BLaER1 (cell line): ENCODE measurements around the gene PLXNB3.

Experiments
- H3K27ac ChIP-seq: shearing (Covaris generic); formaldehyde crosslinking; 2 replicates; pipeline ENCODE4 v1.8.1; 2022
- H3K27me3 ChIP-seq: shearing (Covaris generic); formaldehyde crosslinking; 2 replicates; pipeline ENCODE4 v1.8.1; 2022
- H3K36me3 ChIP-seq: shearing (Covaris generic); formaldehyde crosslinking; 2 replicates; pipeline ENCODE4 v1.8.1; 2022
- H3K4me1 ChIP-seq: shearing (Covaris generic); formaldehyde crosslinking; 2 replicates; pipeline ENCODE4 v1.8.1; 2022
- H3K4me2 ChIP-seq: shearing (Covaris generic); formaldehyde crosslinking; 2 replicates; pipeline ENCODE4 v1.8.1; 2022
- H3K4me3 ChIP-seq: shearing (Covaris generic); formaldehyde crosslinking; 2 replicates; pipeline ENCODE4 v1.8.1; 2022
- H3K9ac ChIP-seq: shearing (Covaris generic); formaldehyde crosslinking; 2 replicates; pipeline ENCODE4 v1.8.1; 2022
- H3K9me3 ChIP-seq: shearing (Covaris generic); formaldehyde crosslinking; 2 replicates; pipeline ENCODE4 v1.8.1; 2022
- H4K20me1 ChIP-seq: shearing (Covaris generic); formaldehyde crosslinking; 2 replicates; pipeline ENCODE4 v1.8.1; 2022
- Cebpa-rat ChIP-seq: shearing (Covaris generic); IDR thresholded peaks from 2 replicates; pipeline ENCODE4 v1.8.1; 2022

The PLXNB3 gene

GRCh38 chrX:153750127-153750774 is 13.8 kb upstream of the PLXNB3 start:
- peaks cover 43% of the 10 kb centered on the region for H3K27me3 ChIP-seq
- no peak overlapping the region for H3K4me3 ChIP-seq

GRCh38 chrX:153755136-153755535 is 8.9 kb upstream of the PLXNB3 start:
- Histone ChIP-seq H4K20me1 (no peaks in the 10 kb centered on the region), H3K9me3 (peaks cover 16% of the 10 kb centered on the region), H3K27me3 (peaks cover 60% of the 10 kb centered on the region), H3K4me2 (no peak overlapping the region), H3K9ac (no peak overlapping the region), H3K4me3 (no peak overlapping the region), H3K27ac (no peak overlapping the region), H3K36me3 (no peaks in the 10 kb centered on the region), H3K4me1 (peaks cover 14% of the 10 kb centered on the region)
- no peak for TF ChIP-seq Cebpa-rat

More at GRCh38 chrX:153750127-153750774, 13.8 kb upstream of the PLXNB3 start:
- Histone ChIP-seq H4K20me1 (no peaks in the 10 kb centered on the region), H3K27ac (no peak overlapping the region), H3K9me3 (0 out of 2 replicates have a peak, but pooled peaks cover 2% of the 10 kb centered on the region), H3K9ac (no peak overlapping the region), H3K4me1 (peaks cover 13% of the 10 kb centered on the region), H3K4me2 (peak overlapping the region; percentile 14), H3K36me3 (no peaks in the 10 kb centered on the region)
- TF ChIP-seq Cebpa-rat, result no peak

DNA sequence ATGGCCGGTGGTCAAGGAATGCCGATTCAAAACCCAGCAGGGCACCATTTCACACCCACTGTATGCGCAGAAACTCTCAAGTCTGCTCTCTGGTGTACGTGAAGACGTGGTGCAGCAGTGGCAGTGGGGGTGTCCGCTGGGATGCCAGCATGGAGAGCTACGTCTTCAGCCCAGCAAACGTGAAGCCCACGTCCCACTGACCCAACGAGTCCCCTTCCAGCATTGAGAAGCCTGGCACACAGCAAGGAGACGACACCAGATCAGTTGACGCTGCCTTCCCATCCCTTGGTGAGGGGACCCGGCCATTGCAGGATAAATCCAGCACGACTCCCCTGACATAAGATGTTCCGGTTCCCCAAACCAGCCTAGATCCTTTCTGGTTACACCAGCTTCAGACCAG is 2.2 kb upstream of the PLXNB3 start:
- Histone ChIP-seq H3K4me1 (peaks cover 50% of the 10 kb centered on the region), H3K4me2 (no peak overlapping the region), H3K9ac (no peak overlapping the region), H4K20me1 (peaks cover 37% of the 10 kb centered on the region), H3K4me3 (no peak overlapping the region), H3K27ac (no peak overlapping the region), H3K36me3 (no peaks in the 10 kb centered on the region), H3K27me3 (peaks cover 53% of the 10 kb centered on the region), H3K9me3 (no peaks in the 10 kb centered on the region)
- no peak for TF ChIP-seq Cebpa-rat

- H3K36me3 ChIP-seq, result no peaks in the 10 kb centered on the region
- peaks cover 44% of the 10 kb centered on the region for H3K27me3 ChIP-seq
- H3K9me3 ChIP-seq, result no peaks in the 10 kb centered on the region
- H3K27ac ChIP-seq, result no peak overlapping the region
- no peak overlapping the region for H3K4me2 ChIP-seq
- peaks cover 37% of the 10 kb centered on the region for H4K20me1 ChIP-seq
- peaks cover 58% of the 10 kb centered on the region for H3K4me1 ChIP-seq
- H3K4me3 ChIP-seq, result no peak overlapping the region
- no peak overlapping the region for H3K9ac ChIP-seq
- TF ChIP-seq Cebpa-rat, result no peak
Measured at GRCh38 chrX:153762626-153763173, 1.3 kb upstream of the PLXNB3 start.

DNA sequence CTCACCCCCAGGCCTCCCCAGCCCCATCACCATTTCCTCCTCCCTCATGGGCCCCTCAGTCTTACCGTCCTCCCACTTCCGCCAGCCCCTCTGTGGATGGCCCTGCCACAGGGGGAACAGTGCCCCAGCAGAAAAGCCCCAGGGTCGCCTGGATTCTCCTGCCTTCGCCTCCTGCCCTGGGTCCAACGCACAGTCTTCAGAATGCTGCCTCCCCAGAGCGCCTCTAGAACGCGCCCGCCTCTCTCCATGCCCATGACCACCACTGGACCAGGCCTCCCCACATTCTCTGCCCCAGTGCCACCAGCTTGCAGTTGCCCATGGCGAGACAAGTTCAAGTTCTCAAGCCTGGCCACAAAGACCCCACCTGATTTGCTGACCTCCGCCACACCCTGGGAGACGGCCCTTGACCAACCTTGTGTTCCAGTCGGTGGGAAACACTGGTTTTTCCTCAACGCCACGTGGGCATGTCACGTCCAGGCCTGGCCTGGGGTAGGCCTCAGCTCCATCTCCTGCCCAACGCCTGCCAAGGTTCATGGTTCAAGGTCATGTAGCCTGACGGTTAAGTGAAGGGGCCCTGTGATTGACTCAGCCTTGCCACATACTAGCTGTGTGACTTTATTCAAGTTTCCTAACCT is 634 bp upstream of the PLXNB3 start:
- H3K4me2 ChIP-seq, result peak overlapping the region; percentile 3; the same call in 1 of the 2 replicates
- peaks cover 37% of the 10 kb centered on the region for H3K27me3 ChIP-seq
- H3K4me3 ChIP-seq, result no peak overlapping the region
- TF ChIP-seq Cebpa-rat, result no peak
- H3K9ac ChIP-seq, result no peak overlapping the region
- no peaks in the 10 kb centered on the region for H3K9me3 ChIP-seq
- H4K20me1 ChIP-seq, result peaks cover 37% of the 10 kb centered on the region
- H3K27ac ChIP-seq, result no peak overlapping the region
- H3K36me3 ChIP-seq, result no peaks in the 10 kb centered on the region
- H3K4me1 ChIP-seq, result peaks cover 62% of the 10 kb centered on the region

DNA sequence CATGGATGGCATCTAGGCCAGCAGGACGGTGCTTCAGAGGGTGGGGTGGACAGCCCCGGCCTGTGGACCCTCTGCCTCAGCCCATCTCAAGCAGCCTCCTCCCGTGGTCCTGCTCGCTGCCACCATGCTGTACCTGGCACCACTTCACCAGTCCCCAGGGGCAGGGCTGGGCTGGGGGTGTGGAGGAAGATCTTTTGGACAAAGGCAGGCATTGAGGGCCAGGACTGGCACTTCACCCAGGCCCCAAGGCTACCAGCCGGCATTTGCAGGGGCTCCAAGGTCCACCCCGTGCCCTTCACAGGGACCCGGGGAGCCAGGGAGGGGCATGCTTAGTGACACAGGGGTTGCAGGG is 713 bp downstream of the PLXNB3 start:
- Histone ChIP-seq H3K4me2 (peak overlapping the region; percentile 72), H3K27me3 (peaks cover 25% of the 10 kb centered on the region; the same call in 1 of the 2 replicates), H3K27ac (no peak overlapping the region), H3K9ac (0 out of 2 replicates have a peak overlapping the region, but pooled peaks have one; percentile 18), H4K20me1 (peaks cover 43% of the 10 kb centered on the region), H3K4me1 (peaks cover 63% of the 10 kb centered on the region), H3K9me3 (no peaks in the 10 kb centered on the region), H3K4me3 (no peak overlapping the region), H3K36me3 (no peaks in the 10 kb centered on the region)
- no peak for TF ChIP-seq Cebpa-rat

DNA sequence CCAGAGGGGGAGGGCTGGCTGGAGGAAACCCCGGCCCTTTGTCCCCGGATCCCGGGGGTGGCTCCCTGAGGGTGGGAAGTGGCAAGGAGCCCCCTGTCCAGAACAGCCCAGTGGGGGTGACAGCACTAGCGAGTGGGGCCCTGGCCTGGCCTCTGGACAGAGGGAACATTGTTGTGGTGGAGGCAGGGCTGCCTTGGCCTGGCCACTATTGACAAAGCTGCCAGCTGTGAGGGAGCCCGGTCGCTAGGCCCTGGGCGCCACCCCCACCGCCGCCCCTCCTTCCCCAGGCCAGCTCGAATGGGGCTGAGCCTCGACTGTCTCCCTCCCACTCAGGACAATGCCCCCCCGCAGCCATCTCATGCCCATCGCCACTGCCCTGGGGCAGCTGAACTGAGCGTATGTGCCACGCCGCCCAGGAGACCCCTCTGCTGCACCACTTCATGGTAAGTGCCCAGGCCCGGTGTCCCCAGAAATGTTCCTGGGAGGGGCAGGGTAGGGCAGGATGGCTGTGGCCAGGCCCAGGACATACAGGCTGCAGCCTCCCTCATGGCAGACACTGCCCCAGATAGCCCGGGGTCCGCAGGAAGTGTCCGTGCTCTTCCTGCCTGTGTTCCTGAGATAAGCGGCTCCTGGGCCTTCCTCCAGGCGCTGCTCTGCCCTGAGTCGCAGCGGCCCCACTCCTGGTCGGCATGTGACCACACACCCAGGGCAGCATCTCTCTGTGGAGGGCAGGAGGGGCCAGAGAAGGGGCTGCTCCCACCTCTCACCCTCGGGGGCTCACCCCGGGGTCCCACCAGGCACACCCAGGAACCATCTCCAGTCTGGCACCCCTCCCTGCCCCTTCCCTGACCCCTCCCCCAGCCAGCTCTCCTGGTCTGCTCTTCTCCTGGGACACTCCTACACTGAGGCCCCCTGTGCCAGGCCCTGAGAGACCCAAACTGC is 1.4 kb downstream of the PLXNB3 start:
- no peaks in the 10 kb centered on the region for H3K9me3 ChIP-seq
- H3K9ac ChIP-seq, result peak overlapping the region; percentile 69
- peak overlapping the region; percentile 42 for H3K4me3 ChIP-seq
- TF ChIP-seq Cebpa-rat, result no peak
- H3K36me3 ChIP-seq, result no peaks in the 10 kb centered on the region
- peaks cover 23% of the 10 kb centered on the region; the same call in 1 of the 2 replicates for H3K27me3 ChIP-seq
- H3K27ac ChIP-seq, result peak overlapping the region; percentile 74
- H3K4me2 ChIP-seq, result peak overlapping the region; percentile 72
- peaks cover 43% of the 10 kb centered on the region for H4K20me1 ChIP-seq
- H3K4me1 ChIP-seq, result peaks cover 63% of the 10 kb centered on the region

DNA sequence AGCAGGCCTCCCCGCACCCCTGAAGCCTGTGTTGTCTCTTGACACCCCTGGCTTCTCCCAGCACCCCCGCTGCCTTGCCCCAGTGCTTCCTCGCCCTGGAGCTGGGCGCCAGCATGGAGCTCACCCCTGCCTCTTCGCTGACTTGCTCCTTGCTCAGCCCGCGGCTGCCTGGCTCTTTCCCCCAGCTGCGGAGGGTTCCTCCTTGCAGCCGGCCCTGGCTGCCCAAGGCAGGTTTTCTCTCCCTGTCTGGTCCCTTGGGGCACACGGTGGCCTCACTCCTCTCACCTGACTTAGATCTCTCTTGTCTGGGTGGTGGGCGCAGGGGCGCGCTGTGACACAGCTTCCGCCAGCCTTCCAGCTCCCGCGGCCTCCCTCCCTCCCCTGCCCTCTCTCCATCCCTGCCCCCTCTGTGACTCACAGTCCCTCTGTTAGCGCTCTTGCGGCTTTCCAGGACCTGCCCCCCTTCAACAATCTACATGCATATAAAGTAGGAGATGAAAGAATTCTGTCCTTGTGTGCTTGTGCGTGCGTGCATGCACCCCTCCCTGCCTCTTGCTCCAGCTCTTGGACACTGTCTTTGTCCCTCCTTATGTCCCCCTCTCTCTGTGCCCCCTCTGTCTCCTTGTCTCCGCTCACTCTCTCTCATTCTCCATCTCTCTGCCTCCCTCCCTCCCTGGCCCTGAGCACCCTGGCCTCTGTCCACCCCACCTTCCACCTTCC is 2.2 kb downstream of the PLXNB3 start:
- Histone ChIP-seq H3K9me3 (no peaks in the 10 kb centered on the region), H3K36me3 (no peaks in the 10 kb centered on the region), H3K4me2 (peak overlapping the region; percentile 72), H4K20me1 (peaks cover 43% of the 10 kb centered on the region), H3K27me3 (peaks cover 18% of the 10 kb centered on the region; the same call in 1 of the 2 replicates), H3K9ac (peak overlapping the region; percentile 69), H3K4me3 (peak overlapping the region; percentile 42), H3K4me1 (peaks cover 63% of the 10 kb centered on the region), H3K27ac (peak overlapping the region; percentile 74)
- no peak for TF ChIP-seq Cebpa-rat
